HG03558 (cell line): ENCODE measurements around the gene UCHL1.
"Not testable (repeated sequence)": the region's sequence is repeated elsewhere in the genome, so short reads cannot be mapped to it uniquely, and the experiment has no call there.

Experiments
- ATAC-seq: cut with Tn5 transposase; IDR thresholded peaks from one replicate; pipeline ENCODE4 v1.9.1; 2021; ENCODE audit warnings: moderate number of reproducible peaks; ENCODE audit not compliant: unreplicated experiment; ENCODE audit errors: extremely low read depth

Gene UCHL1

DNA sequence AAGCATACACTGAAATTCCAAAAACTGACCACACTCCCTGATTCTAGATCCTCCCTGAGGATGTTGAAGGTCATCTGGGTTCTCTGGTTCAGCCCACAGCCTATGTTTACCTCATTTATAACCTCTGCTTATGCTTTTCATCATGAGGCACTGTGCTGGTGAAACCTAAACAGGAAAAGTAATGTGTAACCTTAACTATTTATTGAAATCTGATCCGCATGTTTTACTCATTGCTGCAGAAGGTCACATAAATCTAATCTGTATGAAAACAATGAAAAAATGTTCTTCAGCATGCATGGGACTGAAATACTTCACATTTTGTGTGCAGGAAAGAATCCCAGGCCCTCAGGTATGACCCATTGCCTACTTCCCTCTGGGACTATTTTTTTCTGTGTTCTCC, 30.3 kb downstream of the UCHL1 start:
- ATAC-seq, result no peak

DNA sequence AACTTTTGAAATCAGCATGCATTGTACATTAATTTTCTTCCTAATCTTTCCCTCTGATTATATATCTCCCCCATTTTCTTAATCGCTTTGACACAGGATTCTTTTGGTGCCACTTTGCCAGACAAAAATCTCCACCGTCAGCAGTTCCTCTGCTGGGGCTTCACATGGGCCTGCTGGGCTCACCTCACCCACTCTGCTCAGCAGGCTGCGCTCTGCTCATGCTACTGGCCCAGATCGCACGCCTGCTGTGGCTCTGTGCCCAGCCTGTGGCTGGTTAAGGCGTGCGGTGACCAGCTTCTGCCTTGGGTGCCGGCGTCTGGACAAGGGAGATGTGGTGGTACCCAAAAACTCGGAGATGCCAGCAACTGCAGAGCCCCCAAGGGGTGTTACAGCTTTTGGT, 31.1 kb downstream of the UCHL1 start:
- no peak for ATAC-seq

DNA sequence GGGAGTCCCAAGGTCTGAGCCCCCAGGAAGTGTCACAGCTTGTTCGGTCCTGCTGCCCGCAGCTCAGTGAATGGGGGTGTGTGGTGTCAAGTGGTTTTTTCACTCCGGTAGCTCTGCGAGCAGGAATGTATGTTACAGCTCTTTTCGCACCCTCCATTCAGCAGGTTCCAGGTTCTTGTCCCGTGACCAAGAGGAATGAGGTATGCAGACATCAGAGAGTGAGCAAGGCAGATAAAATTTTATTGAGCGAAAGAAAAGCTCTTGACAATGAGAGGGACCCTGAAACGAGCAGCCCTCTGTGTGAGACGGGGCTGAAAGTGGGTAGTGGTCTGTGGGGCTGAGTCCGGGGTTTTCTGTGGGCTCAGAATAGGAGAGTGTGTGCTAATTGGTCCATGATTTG, 31.5 kb downstream of the UCHL1 start:
- ATAC-seq, result no peak

DNA sequence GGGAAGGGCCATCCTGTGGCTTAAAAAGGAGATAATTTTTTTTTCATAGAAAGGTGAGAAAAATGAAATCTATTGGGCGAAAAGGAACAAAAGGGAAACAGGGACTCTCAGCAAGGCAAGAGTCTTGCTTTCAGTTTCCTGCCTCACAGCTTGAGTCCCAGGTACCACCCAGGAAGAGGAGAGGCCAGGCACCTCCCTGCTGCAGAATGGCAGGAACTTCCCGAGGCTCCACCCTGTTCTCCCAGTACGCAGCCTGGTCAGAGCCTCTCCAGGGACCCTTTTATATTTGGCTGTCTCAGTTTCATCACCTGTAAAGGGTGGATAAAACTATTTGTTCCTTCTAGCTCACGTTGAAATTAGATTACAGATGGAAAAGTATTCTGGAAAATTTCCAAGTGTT, 33.8 kb downstream of the UCHL1 start:
- no peak for ATAC-seq

DNA sequence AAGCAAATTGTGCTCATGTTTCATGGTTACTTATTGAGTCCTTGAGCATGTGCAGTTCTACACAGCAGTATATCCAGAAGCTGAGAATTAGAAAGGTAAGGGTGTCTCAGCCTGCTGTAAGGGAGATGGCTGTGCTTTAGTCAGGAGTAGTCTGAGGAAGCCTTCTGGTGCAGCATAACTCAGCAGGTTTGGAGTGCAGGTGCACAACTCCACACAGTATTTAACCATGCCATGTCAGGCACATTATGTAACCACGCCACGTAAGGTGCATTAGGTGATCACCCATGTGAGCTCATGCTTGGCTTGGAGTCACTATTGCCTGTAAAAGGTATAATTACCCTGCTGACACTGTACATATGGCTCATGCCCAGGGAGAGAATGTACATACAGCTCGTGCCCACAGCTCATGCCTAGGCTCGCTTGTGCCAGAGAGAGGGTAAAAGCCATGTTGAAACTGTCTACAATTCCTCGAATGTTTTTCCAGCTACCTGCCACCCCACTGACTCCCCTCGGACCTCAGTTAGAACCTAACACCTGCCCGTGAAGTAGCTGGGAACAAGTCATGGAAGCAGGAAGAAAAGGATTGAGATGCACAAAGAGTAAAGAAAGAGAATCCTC, 37.8 kb downstream of the UCHL1 start:
- ATAC-seq, result no peak

DNA sequence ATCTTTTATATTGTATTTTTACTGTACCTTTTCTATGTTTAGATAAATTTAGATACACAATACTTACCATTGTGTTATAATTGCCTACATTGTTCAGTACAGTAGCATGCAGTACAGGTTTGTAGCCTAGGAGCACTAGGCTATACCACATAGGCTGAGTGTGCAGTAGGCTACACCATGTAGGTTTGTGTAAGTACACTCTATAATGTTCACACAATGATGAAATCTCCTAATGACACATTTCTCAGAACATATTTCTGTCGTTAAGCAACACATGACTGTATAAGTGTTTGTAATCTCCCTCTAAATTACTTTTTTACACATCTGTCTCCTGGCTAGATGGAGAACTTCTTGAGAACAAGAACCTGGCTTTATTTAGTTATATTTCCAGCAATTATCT, 40.3 kb downstream of the UCHL1 start:
- no peak for ATAC-seq

DNA sequence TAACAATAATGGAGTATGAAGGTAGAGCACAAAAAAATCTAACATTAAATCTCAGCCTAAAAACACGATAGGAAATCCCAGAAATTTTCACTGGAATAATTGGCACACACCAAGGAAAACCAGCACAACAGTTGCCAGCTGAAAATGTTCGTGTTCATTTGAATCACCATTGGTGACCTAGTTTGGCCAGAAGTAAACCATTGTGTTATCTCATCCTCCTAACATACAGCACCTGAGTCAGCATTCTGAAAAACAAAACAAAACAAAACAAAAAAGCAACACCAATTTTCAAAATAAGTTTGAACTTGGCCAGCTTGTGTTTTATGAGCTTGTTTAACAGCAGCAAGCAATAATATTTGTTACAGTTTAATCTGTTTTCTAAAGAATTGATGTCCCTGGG, 41.1 kb downstream of the UCHL1 start:
- ATAC-seq, result no peak

DNA sequence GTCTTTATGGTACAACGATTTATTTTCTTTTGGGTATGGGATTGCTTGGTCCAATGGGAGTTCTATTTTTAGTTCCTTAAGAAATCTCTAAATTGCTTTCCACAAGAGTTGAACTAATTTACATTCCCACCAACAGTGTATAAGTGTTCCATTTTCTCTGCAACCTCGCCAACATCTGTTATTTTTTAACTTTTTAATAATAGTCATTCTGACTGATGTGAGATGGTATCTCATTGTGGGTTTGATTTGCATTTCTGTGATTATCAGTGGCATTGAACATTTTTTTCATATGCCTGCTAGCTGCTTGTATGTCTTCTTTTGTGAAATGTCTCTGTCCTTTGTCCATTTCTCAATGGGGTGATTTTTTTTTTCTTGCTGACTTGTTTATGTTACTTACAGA, 42.8 kb downstream of the UCHL1 start:
- ATAC-seq, result no peak

DNA sequence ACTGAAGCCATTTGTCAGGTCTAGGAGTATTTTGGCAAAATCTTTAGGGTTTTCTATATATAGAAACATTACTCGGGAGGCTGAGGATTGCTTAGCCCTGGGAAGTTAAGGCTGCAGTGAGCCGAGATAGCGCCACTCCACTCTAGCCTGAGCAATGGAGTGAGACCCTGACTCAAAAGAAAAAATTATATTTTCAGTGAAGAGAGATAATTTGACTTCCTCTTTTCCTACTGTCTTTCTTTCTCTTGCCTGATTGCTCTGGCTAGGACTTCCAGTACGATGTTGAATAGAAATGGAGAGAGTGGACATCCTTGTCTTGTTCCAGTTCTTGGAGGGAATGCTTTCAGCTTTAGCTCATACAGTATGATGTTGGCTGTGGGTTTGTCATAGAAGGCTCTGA, 44.4 kb downstream of the UCHL1 start:
- ATAC-seq, result no peak

DNA sequence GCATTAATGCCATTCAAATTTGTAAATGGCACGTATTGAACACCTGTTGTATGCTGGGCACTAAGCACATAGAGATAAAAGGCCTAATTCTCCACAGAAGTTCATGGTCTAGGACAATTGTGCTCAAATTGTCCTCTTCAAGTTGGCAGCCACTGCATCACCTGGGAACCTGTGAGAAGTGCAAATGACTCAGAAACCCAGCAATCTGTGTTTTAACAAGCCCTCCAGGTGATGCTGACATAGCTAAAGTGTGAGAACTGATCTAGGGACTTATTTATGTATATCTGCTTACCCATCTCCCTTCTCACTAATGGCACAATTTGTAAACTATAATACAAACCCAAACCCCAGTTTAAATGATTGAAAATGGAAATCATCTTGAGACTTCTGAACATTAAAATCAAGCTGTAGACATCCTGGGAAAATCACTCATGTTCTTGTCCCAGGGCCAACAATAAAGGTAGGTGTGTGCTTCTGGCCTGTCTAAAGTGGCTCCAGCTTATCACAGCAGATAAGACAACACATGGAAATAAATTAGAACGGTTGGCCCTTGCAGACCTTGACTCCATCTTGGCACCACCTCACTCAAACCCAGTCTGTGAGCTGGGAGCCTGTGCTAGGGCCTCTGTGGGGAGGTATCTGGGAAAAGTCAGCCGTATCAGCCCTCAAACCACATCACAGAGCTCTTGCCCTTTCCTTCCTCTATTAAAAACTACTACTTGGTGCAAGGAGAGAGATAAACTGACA, 46.8 kb downstream of the UCHL1 start:
- ATAC-seq, result no peak

DNA sequence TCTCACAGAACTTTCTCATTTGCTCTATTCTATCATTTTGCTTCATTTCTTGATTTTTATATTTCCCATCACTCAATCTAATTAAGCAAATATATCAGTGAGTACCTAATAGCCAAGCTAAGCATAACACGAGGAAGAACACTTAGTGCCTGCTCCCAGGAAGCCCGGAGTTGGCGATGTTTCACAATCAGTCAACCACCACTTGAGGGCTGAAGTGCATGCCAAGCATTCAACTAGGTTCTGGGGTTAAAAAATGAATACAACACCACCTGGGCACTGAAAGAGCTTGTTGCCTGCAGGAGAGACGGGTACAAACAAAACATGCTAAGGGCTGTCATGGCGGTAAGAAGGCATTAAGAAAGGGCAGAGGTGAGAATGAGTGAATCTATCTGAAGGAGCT, 47.5 kb downstream of the UCHL1 start:
- no peak for ATAC-seq

DNA sequence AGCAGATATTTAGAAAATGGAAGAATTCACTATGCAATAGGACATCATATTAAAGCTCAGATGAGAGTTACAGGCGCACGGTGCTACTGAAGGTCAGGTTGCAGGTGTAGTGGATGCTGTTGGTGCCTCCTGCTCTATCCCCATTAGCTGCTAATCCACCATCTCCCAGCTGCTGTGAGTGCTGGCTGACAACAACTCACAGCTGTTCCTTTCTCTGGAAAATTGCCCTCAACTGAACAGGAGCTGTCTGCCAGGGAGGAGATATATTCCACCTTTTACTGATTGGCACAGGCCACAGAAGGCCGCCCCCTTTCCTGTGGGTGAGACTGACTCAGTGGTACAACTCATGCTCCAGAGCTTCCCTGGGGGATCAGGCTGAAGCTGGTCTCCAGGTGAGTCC, 48.7 kb downstream of the UCHL1 start:
- ATAC-seq, result no peak

DNA sequence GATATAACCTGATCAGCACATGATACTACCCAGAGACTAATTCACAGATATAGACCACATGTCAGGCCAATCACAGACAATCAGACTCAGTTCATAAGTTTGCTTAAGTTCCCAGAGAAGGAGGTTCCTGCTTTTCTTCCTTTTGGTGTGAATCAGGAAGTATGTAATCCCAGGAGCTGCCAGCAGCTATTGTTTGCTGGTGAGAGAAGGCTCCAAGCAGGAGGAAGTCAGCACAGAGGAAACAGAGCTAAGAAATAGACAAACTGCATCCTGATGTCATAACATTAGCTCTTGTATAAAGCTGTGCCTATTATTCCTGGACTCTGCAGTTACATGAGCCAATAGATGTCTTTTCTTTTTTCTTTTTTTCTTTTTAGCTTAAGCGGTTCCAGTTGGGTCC, 50.9 kb downstream of the UCHL1 start:
- ATAC-seq, result no peak

DNA sequence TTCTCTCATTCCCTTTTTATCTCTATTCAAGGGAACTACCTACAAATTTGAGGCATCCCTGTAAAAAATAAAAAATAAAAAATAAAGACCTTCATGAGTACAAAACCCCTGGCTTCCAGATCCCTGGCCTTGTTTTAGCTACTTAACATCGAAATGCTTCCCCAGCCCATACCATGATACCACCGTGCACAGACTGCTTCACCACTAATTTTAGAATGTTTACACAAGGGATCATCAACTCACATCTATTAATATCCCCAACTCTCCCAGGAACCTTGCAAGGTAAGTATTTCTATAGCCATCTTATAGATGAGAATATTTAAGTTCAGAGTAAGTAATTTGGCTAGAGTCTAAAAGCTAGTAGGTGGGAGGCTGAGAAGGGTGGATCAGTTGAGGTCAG, 51.7 kb downstream of the UCHL1 start:
- no peak for ATAC-seq

DNA sequence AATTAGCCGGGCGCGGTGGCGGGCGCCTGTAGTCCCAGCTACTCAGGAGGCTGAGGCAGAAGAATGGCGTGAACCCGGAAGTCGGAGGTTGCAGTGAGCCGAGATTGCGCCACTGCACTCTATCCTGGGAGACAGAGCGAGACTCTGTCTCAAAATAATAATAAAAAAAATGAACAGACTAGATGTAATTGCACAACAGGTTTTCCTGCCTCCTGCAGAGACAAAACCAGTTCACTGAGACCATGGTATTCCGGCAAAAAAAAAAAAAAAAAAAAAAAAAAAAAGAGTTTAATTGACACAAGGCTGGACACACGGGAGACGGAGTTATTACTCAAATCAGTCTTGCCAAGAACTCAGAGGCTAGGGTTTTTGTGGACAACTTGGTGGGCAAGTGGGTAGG, 58.7 kb downstream of the UCHL1 start:
- not testable (repeated sequence) for ATAC-seq

DNA sequence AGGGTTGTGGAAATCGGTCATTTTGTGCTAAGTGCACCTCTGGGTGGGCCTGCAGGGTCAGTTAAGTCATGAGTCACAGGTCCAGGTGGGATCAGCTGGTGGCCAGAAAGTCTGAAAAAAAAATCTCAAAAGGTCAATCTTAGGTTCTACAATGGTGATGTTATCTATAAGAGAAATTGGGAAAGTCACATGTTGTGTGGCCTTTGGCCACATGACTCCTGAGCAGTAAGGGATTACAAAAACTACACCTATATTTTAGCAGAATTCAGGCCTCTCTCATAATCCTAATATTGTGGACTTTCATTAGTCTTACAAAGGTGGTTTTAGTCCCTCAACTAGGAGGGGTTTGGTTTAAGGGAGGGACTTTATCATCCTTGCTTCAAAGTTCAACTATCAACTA, 59.1 kb downstream of the UCHL1 start:
- ATAC-seq, result no peak
